ENCODE measurements around the gene QSOX2. TPM values are rescaled to one million over a fixed set of nuclear protein-coding genes. Genes with fewer than 3 reads are reported as not detected.
A peak's percentile ranks its signal among the peaks of the same experiment; 100 is the strongest.

Gene QSOX2
- total RNA-seq, 1 experiment from 2014 or later = 11.3 TPM

DNA sequence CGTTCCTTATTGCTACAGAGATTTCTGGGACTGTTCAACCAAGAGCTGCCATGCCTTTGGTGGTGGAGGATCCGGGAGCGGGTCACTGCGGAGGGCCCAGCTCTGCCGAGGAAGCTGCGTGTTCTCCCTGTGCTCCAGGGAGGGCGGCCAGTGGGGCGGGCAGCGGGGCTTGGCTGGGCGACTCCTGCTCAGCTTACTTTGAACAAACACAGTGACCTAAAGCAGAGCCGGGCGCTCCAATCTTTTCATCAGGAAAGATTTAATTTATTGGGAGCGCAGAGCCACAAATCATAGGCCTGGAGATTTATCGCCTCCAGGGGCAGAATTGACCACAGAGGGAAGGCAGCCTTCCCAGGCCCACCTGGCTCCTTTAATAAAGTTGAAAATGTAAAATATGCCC, 68.4 kb downstream of the QSOX2 start:
- Histone ChIP-seq H3K9ac (ENCODE audit: low read length) (no peak overlapping the region), H3K9me3 (ENCODE audit: low read length) (no peaks in the 10 kb centered on the region), H3K79me2 (ENCODE audit: low read length) (no peaks in the 10 kb centered on the region), H3K4me3 (ENCODE audit: low read length) (no peak overlapping the region), H3K36me3 (ENCODE audit: insufficient read depth, low read length) (no peaks in the 10 kb centered on the region), H4K20me1 (ENCODE audit: insufficient read depth, low read depth, low read length) (no peaks in the 10 kb centered on the region), H2AFZ (ENCODE audit: low read length) (no peak overlapping the region), H3K4me2 (ENCODE audit: low read depth, low read length, poor library complexity, severe bottlenecking) (no peak overlapping the region), H3K4me1 (ENCODE audit: low read length) (no peaks in the 10 kb centered on the region), H3K9me2 (replicated peaks; ENCODE audit: insufficient read depth, low read length) (no peaks in the 10 kb centered on the region), H3K27ac (ENCODE audit: low read length) (no peak overlapping the region), H3K27me3 (ENCODE audit: low read length) (no peaks in the 10 kb centered on the region)
- no peak for DNase-seq

DNA sequence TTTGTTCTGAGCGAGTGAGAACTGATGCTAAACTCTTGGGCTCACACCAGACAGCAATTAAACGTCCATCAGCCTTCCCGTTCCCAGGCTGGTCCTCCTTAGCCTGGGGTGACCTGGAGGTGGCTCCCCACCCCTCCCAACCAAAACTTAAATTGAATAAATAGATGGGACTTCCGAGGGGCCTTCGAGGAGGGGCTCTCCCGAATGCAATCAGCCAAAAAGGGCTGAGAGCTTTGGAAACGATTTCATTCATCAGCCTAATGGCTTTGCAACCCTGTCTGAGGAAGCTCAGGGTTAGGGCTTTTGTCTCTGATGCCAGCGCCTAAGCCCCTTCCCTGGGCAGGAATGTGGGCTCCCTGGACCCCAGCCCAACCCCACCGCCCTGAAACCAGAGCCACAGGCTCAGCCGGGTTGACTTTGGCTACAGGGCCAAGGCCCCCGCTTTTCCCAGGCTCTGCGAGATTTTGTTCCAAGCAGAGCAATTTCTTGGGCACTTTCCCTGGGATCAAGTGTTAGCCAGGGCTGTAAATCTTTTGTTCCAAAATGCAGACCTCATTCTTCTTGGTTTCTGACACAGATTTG, 69.9 kb downstream of the QSOX2 start:
- Histone ChIP-seq H2AFZ (ENCODE audit: low read length) (no peak overlapping the region), H3K4me1 (ENCODE audit: low read length) (peaks cover 13% of the 10 kb centered on the region), H3K9ac (ENCODE audit: low read length) (no peak overlapping the region), H3K9me2 (replicated peaks; ENCODE audit: insufficient read depth, low read length) (no peaks in the 10 kb centered on the region), H3K27ac (ENCODE audit: low read length) (no peak overlapping the region), H3K9me3 (ENCODE audit: low read length) (no peaks in the 10 kb centered on the region), H3K36me3 (ENCODE audit: insufficient read depth, low read length) (no peaks in the 10 kb centered on the region), H3K4me2 (ENCODE audit: low read depth, low read length, poor library complexity, severe bottlenecking) (no peak overlapping the region), H4K20me1 (ENCODE audit: insufficient read depth, low read depth, low read length) (no peaks in the 10 kb centered on the region; the same call in 1 of the 2 replicates), H3K4me3 (ENCODE audit: low read length) (no peak overlapping the region), H3K79me2 (ENCODE audit: low read length) (no peaks in the 10 kb centered on the region), H3K27me3 (ENCODE audit: low read length) (no peaks in the 10 kb centered on the region)
- no peak for DNase-seq

DNA sequence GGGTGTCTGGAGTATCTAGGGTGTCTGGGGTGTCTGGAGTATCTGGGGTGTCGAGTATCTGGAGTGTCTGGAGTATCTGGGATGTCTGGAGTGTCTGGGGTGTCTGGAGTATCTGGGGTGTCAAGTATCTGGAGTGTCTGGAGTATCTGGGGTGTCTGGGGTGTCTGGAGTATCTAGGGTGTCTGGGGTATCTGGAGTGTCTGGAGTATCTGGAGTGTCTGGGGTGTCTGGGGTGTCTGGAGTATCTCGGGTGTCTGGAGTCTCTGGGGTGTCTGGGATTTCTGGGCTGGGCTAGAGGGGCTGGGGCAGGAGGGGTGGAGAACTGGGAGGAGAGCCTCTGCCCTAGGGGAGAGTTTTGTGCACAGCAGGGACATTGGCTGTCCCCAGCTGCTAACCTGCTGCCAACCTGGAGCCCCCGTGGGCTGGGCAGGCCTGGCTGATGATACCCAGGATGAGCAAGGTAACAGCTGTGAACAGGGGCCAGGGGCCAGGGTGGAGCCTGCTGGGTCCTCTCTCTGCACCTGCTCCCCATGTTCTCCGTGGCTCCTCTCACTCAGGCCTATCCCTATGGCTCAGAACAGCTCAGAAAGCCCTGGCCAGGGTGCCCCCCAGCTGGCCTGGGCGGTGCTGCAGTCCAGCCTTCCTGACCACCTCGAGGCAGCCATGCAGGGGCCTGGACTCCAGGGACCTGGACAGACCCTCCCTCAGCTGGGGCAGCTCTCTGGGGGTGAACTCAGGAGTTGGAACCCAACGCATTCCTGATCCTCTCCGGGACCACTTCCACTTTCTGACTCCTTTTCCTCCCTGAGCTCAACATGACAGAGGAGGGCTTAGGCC, 70.6 kb downstream of the QSOX2 start:
- no peak overlapping the region for H3K9ac ChIP-seq (ENCODE audit: low read length)

DNA sequence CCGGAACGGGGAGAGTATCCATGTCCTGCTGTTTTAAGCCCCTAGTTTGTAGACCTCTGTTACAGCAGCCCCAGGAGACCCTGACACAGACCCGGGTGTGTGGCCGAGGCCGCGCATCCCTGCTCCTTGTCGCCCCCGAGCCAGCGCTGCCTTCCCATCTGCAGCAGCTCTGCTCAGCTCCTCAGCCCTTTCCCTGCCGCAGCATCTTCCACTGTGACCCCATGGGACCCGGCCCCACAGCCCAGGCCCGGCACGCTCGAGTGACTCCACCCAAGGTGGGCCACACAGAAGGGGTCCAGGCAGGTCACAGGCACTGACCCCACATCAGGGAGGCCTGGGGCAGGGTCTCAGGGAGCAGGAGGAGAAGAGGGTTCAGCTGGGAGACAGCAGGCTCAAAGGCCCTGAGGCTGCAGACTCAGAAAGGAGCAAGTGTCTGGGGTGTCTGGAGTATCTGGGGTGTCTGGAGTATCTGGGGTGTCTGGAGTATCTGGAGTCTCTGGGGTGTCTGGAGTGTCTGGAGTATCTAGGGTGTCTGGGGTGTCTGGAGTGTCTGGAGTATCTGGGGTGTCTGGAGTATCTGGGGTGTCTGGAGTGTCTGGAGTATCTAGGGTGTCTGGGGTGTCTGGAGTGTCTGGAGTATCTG, 71.8 kb downstream of the QSOX2 start:
- Histone ChIP-seq H4K20me1 (ENCODE audit: insufficient read depth, low read depth, low read length) (peaks cover 6% of the 10 kb centered on the region; the same call in 1 of the 2 replicates), H2AFZ (ENCODE audit: low read length) (no peak overlapping the region), H3K4me1 (ENCODE audit: low read length) (peaks cover 16% of the 10 kb centered on the region), H3K36me3 (ENCODE audit: insufficient read depth, low read length) (no peaks in the 10 kb centered on the region), H3K79me2 (ENCODE audit: low read length) (no peaks in the 10 kb centered on the region), H3K9ac (ENCODE audit: low read length) (no peak overlapping the region), H3K4me3 (ENCODE audit: low read length) (no peak overlapping the region), H3K27me3 (ENCODE audit: low read length) (no peaks in the 10 kb centered on the region), H3K4me2 (ENCODE audit: low read depth, low read length, poor library complexity, severe bottlenecking) (no peak overlapping the region), H3K27ac (ENCODE audit: low read length) (no peak overlapping the region), H3K9me2 (replicated peaks; ENCODE audit: insufficient read depth, low read length) (no peaks in the 10 kb centered on the region), H3K9me3 (ENCODE audit: low read length) (no peaks in the 10 kb centered on the region)
- no peak for DNase-seq

More for the DNA sequence above, 70.6 kb downstream of the QSOX2 start:
- no peaks in the 10 kb centered on the region for H3K36me3 ChIP-seq (ENCODE audit: insufficient read depth, low read length)
- H3K4me3 ChIP-seq (ENCODE audit: low read length) = no peak overlapping the region
- H3K79me2 ChIP-seq (ENCODE audit: low read length) = no peaks in the 10 kb centered on the region
- H3K27me3 ChIP-seq (ENCODE audit: low read length) = no peaks in the 10 kb centered on the region
- H3K27ac ChIP-seq (ENCODE audit: low read length) = no peak overlapping the region
- no peak overlapping the region for H2AFZ ChIP-seq (ENCODE audit: low read length)
- H3K4me2 ChIP-seq (ENCODE audit: low read depth, low read length, poor library complexity, severe bottlenecking) = no peak overlapping the region
- no peaks in the 10 kb centered on the region for H3K9me2 ChIP-seq (replicated peaks; ENCODE audit: insufficient read depth, low read length)
- DNase-seq = no peak
- H3K4me1 ChIP-seq (ENCODE audit: low read length) = peaks cover 16% of the 10 kb centered on the region
- H4K20me1 ChIP-seq (ENCODE audit: insufficient read depth, low read depth, low read length) = no peaks in the 10 kb centered on the region; the same call in 1 of the 2 replicates
- H3K9me3 ChIP-seq (ENCODE audit: low read length) = no peaks in the 10 kb centered on the region

DNA sequence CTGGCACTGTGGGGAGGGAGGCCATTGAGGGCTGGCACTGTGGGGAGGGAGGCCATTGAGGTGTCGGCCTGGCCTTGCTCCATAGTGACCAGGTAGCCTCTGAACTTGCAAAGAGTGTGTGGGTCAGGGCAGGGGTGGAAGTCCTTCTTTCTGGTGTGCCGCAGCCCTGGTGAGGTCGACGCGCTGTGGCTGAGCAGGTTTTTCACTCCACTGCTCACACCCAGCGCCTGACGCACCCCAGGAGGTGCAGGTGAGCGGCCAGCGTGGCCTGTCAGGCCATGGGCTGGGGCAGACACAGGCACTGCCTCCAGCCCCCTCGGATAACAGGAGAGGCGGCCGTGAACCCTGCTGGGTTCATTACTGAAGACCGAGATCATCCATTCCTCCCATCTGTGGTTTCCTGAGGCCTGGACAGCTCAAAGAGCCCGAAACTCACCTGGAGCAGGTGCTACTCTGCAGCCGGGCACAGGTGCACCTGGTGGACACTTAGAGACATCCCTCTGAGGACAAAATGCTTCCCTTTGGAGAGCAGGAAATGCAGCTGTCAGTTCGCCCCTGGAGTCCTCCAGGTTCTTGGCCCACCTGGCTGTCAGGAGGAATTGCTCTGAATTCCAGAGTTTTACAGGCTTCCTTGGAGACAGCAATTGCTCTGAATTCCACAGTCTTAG, 73.1 kb downstream of the QSOX2 start:
- no peak overlapping the region for H3K9ac ChIP-seq (ENCODE audit: low read length)

GRCh38 chr9:136171801-136172411, 73.7 kb downstream of the QSOX2 start:
- Histone ChIP-seq H3K79me2 (ENCODE audit: low read length) (no peaks in the 10 kb centered on the region), H3K4me2 (ENCODE audit: low read depth, low read length, poor library complexity, severe bottlenecking) (peak overlapping the region; percentile 26), H3K9me2 (replicated peaks; ENCODE audit: insufficient read depth, low read length) (no peaks in the 10 kb centered on the region), H3K27me3 (ENCODE audit: low read length) (no peaks in the 10 kb centered on the region), H3K4me1 (ENCODE audit: low read length) (peaks cover 16% of the 10 kb centered on the region), H3K36me3 (ENCODE audit: insufficient read depth, low read length) (no peaks in the 10 kb centered on the region), H3K9me3 (ENCODE audit: low read length) (no peaks in the 10 kb centered on the region), H3K27ac (ENCODE audit: low read length) (no peak overlapping the region), H3K9ac (ENCODE audit: low read length) (no peak overlapping the region), H4K20me1 (ENCODE audit: insufficient read depth, low read depth, low read length) (peaks cover 11% of the 10 kb centered on the region; the same call in 1 of the 2 replicates), H3K4me3 (ENCODE audit: low read length) (no peak overlapping the region), H2AFZ (ENCODE audit: low read length) (no peak overlapping the region)
- no peak for DNase-seq

More for the DNA sequence above, 73.1 kb downstream of the QSOX2 start:
- Histone ChIP-seq H3K4me1 (ENCODE audit: low read length) (peaks cover 16% of the 10 kb centered on the region), H3K79me2 (ENCODE audit: low read length) (no peaks in the 10 kb centered on the region), H3K4me2 (ENCODE audit: low read depth, low read length, poor library complexity, severe bottlenecking) (no peak overlapping the region), H3K4me3 (ENCODE audit: low read length) (no peak overlapping the region), H3K9me2 (replicated peaks; ENCODE audit: insufficient read depth, low read length) (no peaks in the 10 kb centered on the region), H4K20me1 (ENCODE audit: insufficient read depth, low read depth, low read length) (peaks cover 11% of the 10 kb centered on the region; the same call in 1 of the 2 replicates), H2AFZ (ENCODE audit: low read length) (no peak overlapping the region), H3K27ac (ENCODE audit: low read length) (no peak overlapping the region), H3K9me3 (ENCODE audit: low read length) (no peaks in the 10 kb centered on the region), H3K27me3 (ENCODE audit: low read length) (no peaks in the 10 kb centered on the region), H3K36me3 (ENCODE audit: insufficient read depth, low read length) (no peaks in the 10 kb centered on the region)
- DNase-seq = no peak

DNA sequence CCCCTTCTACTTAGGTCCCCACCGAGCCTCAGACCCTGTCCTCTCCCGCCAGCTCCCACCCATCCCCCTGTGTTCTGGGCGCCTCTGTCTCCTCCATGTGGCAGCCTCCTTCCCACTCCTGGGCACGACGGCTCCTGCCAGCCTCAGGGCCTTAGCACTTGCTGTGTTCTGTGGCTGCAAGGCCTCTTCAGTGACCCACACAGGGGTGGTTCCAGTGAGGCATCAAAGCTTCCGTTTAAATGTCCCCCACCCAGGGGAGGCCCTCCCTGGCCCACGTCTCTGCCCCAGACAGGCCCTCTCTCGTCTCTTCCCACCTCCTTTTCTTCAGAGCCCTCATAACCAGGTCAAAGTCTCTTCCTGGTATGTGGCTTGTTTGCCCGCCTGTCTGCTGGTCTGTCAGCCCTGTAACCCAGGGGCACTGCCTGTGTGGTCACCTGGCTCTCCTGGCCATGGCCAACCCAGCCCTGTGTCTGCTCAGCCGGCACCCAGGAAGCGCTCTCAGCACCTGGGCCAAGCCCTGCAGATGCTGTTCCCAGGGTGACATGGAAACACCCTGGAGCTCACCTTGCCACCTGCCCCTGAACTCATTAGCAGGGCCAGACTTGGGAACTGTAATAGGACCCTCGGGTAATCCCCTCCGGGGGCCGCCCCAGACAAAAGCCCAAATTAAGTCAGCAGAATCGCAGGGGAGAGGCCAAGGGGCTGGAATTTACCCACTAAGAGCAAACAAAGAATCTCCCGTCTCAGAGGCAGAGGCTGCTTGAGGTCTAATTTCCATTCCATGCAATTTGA, 74.4 kb downstream of the QSOX2 start:
- H3K4me2 ChIP-seq (ENCODE audit: low read depth, low read length, poor library complexity, severe bottlenecking) = peak overlapping the region; percentile 26

More for the DNA sequence above, 74.4 kb downstream of the QSOX2 start:
- no peak overlapping the region for H3K4me3 ChIP-seq (ENCODE audit: low read length)
- H3K9ac ChIP-seq (ENCODE audit: low read length) = peak overlapping the region; percentile 13; the same call in 1 of the 2 replicates
- no peaks in the 10 kb centered on the region for H3K9me2 ChIP-seq (replicated peaks; ENCODE audit: insufficient read depth, low read length)
- H3K27ac ChIP-seq (ENCODE audit: low read length) = no peak overlapping the region
- H4K20me1 ChIP-seq (ENCODE audit: insufficient read depth, low read depth, low read length) = peaks cover 11% of the 10 kb centered on the region; the same call in 1 of the 2 replicates
- H3K9me3 ChIP-seq (ENCODE audit: low read length) = no peaks in the 10 kb centered on the region
- H3K36me3 ChIP-seq (ENCODE audit: insufficient read depth, low read length) = no peaks in the 10 kb centered on the region
- no peak for DNase-seq
- H2AFZ ChIP-seq (ENCODE audit: low read length) = no peak overlapping the region
- H3K4me1 ChIP-seq (ENCODE audit: low read length) = peaks cover 16% of the 10 kb centered on the region
- H3K79me2 ChIP-seq (ENCODE audit: low read length) = no peaks in the 10 kb centered on the region
- H3K27me3 ChIP-seq (ENCODE audit: low read length) = no peaks in the 10 kb centered on the region
